Measurements from ENCODE around the gene CRTAP. TPM values are rescaled to one million over a fixed set of nuclear protein-coding genes. Genes with fewer than 3 reads are reported as not detected.

The CRTAP gene
- total RNA-seq, 6 experiments from 2014 or later: 261 to 322 (median 296) TPM

GRCh38 chr3:33111581-33111980, 2.2 kb upstream of the CRTAP start:
- DNase-seq: no peak
- Mint-ChIP-seq H3K27ac (no peak overlapping the region), H3K4me3 (no peak overlapping the region), H3K9me3 (no peaks in the 10 kb centered on the region), H3K4me1 (ENCODE audit: low read depth) (peaks cover 19% of the 10 kb centered on the region), H3K27me3 (ENCODE audit: insufficient read depth) (peaks cover 9% of the 10 kb centered on the region), H3K36me3 (ENCODE audit: low read depth) (0 out of 2 replicates have a peak, but pooled peaks cover 4% of the 10 kb centered on the region)
- TF ChIP-seq, protein P1, sequence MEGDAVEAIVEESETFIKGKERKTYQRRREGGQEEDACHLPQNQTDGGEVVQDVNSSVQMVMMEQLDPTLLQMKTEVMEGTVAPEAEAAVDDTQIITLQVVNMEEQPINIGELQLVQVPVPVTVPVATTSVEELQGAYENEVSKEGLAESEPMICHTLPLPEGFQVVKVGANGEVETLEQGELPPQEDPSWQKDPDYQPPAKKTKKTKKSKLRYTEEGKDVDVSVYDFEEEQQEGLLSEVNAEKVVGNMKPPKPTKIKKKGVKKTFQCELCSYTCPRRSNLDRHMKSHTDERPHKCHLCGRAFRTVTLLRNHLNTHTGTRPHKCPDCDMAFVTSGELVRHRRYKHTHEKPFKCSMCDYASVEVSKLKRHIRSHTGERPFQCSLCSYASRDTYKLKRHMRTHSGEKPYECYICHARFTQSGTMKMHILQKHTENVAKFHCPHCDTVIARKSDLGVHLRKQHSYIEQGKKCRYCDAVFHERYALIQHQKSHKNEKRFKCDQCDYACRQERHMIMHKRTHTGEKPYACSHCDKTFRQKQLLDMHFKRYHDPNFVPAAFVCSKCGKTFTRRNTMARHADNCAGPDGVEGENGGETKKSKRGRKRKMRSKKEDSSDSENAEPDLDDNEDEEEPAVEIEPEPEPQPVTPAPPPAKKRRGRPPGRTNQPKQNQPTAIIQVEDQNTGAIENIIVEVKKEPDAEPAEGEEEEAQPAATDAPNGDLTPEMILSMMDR (IDR thresholded peaks at IDR 0.05): no peak

- H3K9me3 Mint-ChIP-seq: no peaks in the 10 kb centered on the region
- peak overlapping the region; percentile 92 for H3K4me3 Mint-ChIP-seq
- H3K36me3 Mint-ChIP-seq (ENCODE audit: low read depth): peaks cover 21% of the 10 kb centered on the region; the same call in 1 of the 2 replicates
- DNase-seq: no peak
- no peaks in the 10 kb centered on the region for H3K27me3 Mint-ChIP-seq (ENCODE audit: insufficient read depth)
- H3K27ac Mint-ChIP-seq: peak overlapping the region; percentile 94
- H3K4me1 Mint-ChIP-seq (ENCODE audit: low read depth): peaks cover 37% of the 10 kb centered on the region
- TF ChIP-seq, protein P1 (IDR thresholded peaks at IDR 0.05): no peak
These were observed 809 bp downstream of the CRTAP start for GRCh38 chr3:33114622-33115023.

- H3K36me3 Mint-ChIP-seq (ENCODE audit: low read depth): peaks cover 23% of the 10 kb centered on the region; the same call in 1 of the 2 replicates
- TF ChIP-seq, protein P1 (IDR thresholded peaks at IDR 0.05): no peak
- H3K4me3 Mint-ChIP-seq: peak overlapping the region; percentile 92
- H3K9me3 Mint-ChIP-seq: no peaks in the 10 kb centered on the region
- H3K4me1 Mint-ChIP-seq (ENCODE audit: low read depth): peaks cover 39% of the 10 kb centered on the region
- peak; percentile 90 for DNase-seq
- H3K27me3 Mint-ChIP-seq (ENCODE audit: insufficient read depth): no peaks in the 10 kb centered on the region
- peak overlapping the region; percentile 94 for H3K27ac Mint-ChIP-seq
These were observed 1.4 kb downstream of the CRTAP start for GRCh38 chr3:33115024-33115768.

DNA sequence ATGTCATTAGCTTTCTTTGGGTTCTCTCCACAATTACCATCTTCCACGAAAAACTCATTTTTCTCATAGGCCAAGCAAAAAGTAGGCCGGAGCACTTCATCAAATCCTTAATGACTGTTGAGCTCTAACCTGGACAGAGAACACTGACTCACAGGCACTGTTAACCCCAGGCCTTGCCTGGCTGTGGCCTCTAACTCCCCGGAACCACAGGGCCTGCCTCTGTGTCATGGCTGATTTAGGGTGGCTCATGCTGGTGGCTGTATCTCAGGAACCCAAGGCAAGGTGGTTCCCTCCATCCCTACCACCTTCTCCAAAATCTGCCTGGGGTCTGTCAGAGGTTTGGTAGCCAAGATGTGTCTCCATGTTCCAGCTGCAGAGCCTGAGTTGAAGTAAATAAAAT, 3.6 kb downstream of the CRTAP start:
- H3K4me3 Mint-ChIP-seq: no peak overlapping the region; the same call in 1 of the 2 replicates
- TF ChIP-seq, protein P1 (IDR thresholded peaks at IDR 0.05): no peak
- peaks cover 46% of the 10 kb centered on the region for H3K4me1 Mint-ChIP-seq (ENCODE audit: low read depth)
- peaks cover 29% of the 10 kb centered on the region; the same call in 1 of the 2 replicates for H3K36me3 Mint-ChIP-seq (ENCODE audit: low read depth)
- H3K27me3 Mint-ChIP-seq (ENCODE audit: insufficient read depth): no peaks in the 10 kb centered on the region
- H3K9me3 Mint-ChIP-seq: no peaks in the 10 kb centered on the region
- no peak for DNase-seq
- no peak overlapping the region for H3K27ac Mint-ChIP-seq

GRCh38 chr3:33119891-33120290, 6.1 kb downstream of the CRTAP start:
- H3K27ac Mint-ChIP-seq: 0 out of 2 replicates have a peak overlapping the region, but pooled peaks have one; percentile 3

More at GRCh38 chr3:33119891-33120290, 6.1 kb downstream of the CRTAP start:
- Mint-ChIP-seq H3K4me3 (no peak overlapping the region), H3K9me3 (no peaks in the 10 kb centered on the region), H3K27me3 (ENCODE audit: insufficient read depth) (no peaks in the 10 kb centered on the region; the same call in 1 of the 2 replicates), H3K4me1 (ENCODE audit: low read depth) (peaks cover 44% of the 10 kb centered on the region), H3K36me3 (ENCODE audit: low read depth) (peaks cover 34% of the 10 kb centered on the region; the same call in 1 of the 2 replicates)
- DNase-seq: no peak
- TF ChIP-seq, protein P1 (IDR thresholded peaks at IDR 0.05): no peak
